ENCODE results near the gene DGLUCY.
"Not testable (repeated sequence)": the region's sequence is repeated elsewhere in the genome, so short reads cannot be mapped to it uniquely, and the experiment has no call there.

The DGLUCY gene

DNA sequence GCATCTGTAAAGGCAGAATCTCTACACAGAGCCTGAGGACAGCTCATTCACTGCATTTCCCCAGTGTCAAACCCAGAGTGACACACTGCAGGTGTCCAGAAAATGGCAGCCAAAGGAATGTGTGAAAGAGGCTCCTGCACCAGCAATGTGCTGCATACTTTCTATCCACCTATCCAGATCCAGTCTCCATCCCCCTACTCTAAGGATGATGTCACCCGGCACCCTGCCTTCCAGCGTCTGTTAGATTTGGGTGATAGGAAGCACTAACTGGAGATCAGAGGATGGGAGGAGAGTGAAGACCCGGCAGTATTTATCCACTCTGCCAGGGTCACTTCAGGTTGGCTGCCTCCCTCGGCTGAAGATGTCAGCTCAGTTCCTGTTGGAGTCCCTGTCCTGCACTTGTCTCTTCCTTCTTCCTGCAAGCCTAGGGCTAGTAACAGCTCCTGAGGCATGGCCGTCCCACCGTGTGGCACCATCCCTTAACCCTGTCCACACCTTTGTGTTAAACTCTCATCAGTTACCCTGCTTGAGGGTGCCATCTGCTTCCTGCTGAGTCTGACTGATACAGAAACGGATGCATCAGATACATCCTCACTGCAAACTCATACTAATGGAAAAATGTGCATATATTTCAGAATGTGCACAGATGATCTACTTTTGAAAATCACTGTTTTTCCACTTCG lies 143.6 kb downstream of the DGLUCY start:
- DNase-seq (ENCODE audit: low read depth in 2 of 2), result no peak

- no peak for DNase-seq (ENCODE audit: low read depth in 2 of 2)
Measured at GRCh38 chr14:91258011-91258618, 144.2 kb downstream of the DGLUCY start.

GRCh38 chr14:91258876-91259275 lies 145.0 kb downstream of the DGLUCY start:
- no peak for DNase-seq (ENCODE audit: low read depth in 2 of 2)

GRCh38 chr14:91261115-91261514 lies 147.2 kb downstream of the DGLUCY start:
- no peak for DNase-seq (ENCODE audit: low read depth in 2 of 2)

DNA sequence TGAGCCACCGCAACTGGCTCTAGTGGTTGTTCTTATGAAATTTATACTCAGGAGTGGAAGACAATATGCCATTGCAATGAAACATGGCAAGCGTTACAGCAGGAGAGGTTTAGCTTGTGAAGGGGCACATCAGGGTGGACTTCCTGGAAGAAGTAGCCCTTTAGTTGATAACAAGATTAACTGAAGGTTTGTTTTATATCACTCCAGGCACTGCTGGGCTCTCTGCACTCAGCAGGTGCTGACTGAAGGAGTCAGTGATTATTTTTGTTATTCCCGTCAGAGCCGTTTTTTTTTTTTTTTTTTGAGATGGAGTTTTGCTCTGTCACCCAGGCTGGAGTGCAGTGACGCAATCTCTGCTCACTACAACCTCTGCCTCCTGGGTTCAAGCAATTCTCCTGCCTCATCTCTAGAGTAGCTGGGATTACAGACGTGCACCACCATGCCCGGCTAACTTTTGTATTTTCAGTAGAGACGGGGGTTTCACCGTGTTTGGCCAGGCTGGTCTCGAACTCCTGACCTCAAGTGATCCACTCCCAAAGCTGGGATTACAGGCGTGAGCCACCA lies 148.2 kb downstream of the DGLUCY start:
- no peak for DNase-seq (ENCODE audit: low read depth in 2 of 2)

- DNase-seq (ENCODE audit: low read depth in 2 of 2), result no peak
Measured at GRCh38 chr14:91263329-91263728, 149.5 kb downstream of the DGLUCY start.

DNA sequence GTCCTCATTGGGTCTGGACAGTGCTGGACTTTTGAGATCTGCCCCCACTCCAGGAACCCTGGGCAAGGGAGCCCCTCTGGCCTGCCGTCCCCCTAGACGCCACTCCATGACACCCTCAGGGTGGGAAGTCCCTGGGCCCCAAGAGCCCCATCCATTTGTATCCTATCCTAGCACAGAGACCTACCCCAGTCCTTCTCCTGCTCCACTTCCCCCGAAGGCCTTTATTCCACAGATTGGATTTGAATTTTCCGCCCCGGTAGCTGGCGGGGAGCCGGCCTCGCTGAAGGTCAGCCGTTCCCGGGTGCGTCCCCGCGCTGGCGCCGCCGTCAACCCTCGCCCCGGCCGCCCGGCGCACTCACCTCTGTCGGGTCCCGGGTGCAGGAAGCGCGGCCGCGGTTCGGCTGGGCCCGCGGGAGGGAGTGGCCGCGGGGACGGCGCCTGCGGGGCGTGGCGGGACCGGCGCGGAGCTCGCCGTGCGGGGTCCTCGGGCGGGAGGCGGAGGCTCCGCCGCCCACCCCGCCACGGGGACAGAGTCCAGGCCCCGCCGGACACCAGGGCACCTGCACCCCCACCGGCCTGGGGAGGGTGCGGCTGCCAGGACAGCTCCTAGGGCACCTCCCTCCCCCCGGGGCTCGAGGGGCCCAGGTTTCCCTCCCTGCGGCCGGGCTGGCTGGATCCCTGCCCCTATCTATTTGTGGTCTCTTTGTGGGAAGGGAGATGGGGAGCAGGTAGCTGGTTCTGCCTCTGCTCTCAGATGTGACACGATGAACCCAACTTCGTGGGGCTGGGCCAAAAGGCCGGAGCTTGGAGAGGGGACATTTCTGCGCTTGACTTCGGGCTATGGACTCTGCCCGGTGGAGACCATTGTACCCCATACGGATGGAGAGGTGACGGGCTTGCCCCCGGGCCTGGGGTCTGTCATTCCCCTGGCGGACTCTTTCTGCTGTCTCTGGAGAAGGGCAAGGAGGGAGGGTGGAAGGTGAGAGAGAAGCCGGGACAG lies 150.6 kb downstream of the DGLUCY start:
- no peak for DNase-seq (ENCODE audit: low read depth in 2 of 2)

DNA sequence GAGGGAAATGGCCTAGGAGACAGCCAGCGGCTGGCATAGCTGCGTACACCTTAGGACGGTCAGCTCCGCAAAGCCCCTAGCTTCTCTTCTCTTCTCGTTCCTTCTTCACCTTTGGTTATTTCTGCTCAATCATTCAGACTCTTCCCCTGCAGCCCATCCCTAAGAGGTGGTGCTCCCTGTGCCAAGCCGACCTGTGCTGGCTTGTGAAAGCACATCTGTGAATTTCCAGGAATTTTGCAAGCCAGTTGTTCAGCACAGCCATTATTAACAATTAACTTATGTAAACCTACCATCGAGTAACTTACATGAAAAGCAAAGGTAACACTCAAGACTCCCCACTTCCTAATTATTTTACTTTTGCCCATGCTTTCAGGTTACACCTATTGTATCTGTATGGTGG lies 151.5 kb downstream of the DGLUCY start:
- DNase-seq (ENCODE audit: low read depth in 2 of 2), result no peak

DNA sequence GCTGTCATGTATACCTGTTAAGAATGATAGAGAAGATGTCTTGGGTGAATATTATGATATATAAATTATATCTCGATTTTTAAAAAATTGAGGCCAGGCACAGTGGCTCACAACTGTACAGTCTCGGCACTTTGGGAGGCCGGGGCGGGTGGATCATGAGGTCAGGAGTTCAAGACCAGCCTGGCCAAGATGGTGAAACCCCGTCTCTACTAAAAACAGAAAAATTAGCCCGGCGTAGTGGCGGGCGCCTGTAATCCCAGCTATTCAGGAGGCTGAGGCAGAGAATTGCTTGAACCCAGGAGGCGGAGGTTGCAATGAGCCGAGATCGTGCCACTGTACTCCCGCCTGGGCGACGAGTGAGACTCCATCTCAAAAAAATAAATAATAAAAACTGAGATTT lies 152.4 kb downstream of the DGLUCY start:
- DNase-seq (ENCODE audit: low read depth in 2 of 2), result not testable (repeated sequence)

- no peak for DNase-seq (ENCODE audit: low read depth in 2 of 2)
Measured at GRCh38 chr14:91267965-91268437, 154.1 kb downstream of the DGLUCY start.

DNA sequence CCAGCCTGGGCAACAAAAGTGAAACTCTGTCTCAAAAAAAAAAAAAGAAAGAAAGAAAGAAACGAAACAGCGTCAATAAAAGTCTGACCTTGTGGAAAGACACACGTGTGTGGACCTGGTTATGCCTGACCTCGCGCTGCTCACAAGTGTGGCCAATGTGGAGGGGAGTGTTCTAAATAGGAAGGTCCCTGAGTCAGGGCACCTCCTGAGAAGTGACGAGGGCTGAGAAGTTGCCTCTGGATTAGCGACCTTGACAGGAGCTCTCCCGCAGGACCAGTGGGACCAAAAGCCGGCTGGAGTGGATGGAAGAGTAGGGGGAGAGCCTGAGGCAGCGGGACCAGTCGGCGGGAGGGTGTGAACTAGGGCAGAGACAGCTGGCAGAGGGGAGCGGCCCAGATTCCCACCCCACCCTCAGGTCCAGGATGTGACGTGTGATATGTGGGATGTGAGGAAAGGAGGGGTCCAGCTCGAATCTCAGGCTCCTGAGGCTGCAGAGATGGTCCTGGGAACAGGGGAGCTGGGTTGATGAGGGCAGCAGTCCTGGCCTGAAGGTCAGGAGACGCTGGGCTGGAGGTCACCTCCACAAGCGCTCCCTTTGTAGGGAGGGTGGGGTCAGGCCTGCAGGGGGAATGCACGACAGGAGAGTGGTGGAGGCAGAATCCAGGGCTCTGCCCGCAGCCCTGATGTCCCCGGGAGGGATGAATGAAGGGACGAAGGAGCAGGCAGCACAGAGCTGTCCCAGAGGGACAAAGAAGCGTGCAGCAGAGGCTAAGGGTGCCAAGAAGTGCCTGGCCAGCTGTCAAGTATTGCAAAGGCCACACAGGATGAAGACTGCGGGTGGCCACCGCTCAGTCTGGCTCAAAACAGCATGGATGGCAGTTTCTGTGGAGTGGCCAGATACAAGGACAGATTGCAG lies 155.5 kb downstream of the DGLUCY start:
- no peak for DNase-seq (ENCODE audit: low read depth in 2 of 2)

- no peak for DNase-seq (ENCODE audit: low read depth in 2 of 2)
Measured at GRCh38 chr14:91270188-91270587, 156.3 kb downstream of the DGLUCY start.

- DNase-seq (ENCODE audit: low read depth in 2 of 2), result no peak
Measured at GRCh38 chr14:91270619-91271018, 156.7 kb downstream of the DGLUCY start.

- DNase-seq (ENCODE audit: low read depth in 2 of 2), result no peak
Measured at GRCh38 chr14:91271639-91272038, 157.8 kb downstream of the DGLUCY start.

GRCh38 chr14:91272341-91273272 lies 158.7 kb downstream of the DGLUCY start:
- no peak for DNase-seq (ENCODE audit: low read depth in 2 of 2)

DNA sequence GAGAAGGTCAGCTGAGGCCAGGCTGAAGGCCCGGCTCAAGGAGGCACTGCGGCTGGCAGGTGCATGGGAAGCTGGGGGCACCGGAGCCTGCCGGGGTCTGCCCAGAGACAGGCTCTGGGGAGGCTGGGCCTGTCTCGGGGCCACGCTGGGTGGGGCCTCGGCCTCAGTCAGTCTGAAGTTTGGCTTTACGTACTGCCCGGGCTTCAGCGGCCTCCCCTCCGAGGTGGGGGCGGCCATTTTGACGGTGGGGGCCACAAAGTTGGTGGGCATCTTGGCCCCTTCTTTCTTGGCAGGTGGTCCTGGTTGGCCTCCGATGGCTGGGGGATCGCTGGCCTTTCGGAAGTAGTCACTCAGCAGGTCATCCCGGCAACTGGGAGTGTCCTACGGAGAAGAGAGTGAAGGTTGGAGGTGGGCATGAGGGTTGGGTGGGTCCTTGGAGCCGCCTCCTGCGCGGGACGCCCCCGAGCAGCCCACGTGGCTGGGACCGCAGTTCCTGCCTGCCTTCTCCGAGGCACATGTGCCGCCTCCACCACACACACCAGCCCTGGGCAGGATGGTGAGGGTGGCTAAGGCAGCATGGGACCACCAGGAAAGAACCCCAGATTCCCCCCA lies 159.5 kb downstream of the DGLUCY start:
- DNase-seq (ENCODE audit: low read depth in 2 of 2), result no peak

GRCh38 chr14:91273885-91274273 lies 160.0 kb downstream of the DGLUCY start:
- DNase-seq (ENCODE audit: low read depth in 2 of 2), result no peak

GRCh38 chr14:91274796-91275195 lies 160.9 kb downstream of the DGLUCY start:
- DNase-seq (ENCODE audit: low read depth in 2 of 2), result no peak
